HepG2 (cell line): ENCODE results near the gene RAB30. TPM values are rescaled to one million over a fixed set of nuclear protein-coding genes. Genes with fewer than 3 reads are reported as not detected.

Experiments used
- ARNT ChIP-seq: fragments of 450-650 bp; IDR thresholded peaks from 2 replicates; pipeline ENCODE4 v1.6.1; 2017
- DR1 ChIP-seq: sonication (generic); formaldehyde crosslinking; IDR thresholded peaks from 2 replicates; pipeline ENCODE4 v1.8.0; 2021; ENCODE audit warnings: mild to moderate bottlenecking, missing genetic modification reagents, inconsistent platforms
- GATA4 ChIP-seq: sonication (generic); IDR thresholded peaks from 2 replicates; pipeline ENCODE4 v1.6.1; 2016; ENCODE audit warnings: antibody characterized with exemption, low read depth, borderline replicate concordance
- KAT7 ChIP-seq: IDR thresholded peaks from 2 replicates; pipeline ENCODE4 v1.6.1; 2018; ENCODE audit warnings: borderline replicate concordance, missing compliant biosample characterization
- KLF16 ChIP-seq, 2 experiments: sonication (generic) in 1 of 2; formaldehyde crosslinking in 1 of 2; IDR thresholded peaks; 2 replicates each; pipeline versions ENCODE4 v1.6.1 to v1.8.0; 2016 to 2023; ENCODE audit warnings: missing genetic modification reagents in 2 of 2, missing compliant biosample characterization in 1 of 2
- KLF6 ChIP-seq: IDR thresholded peaks from 2 replicates; pipeline ENCODE4 v1.8.0; 2016; ENCODE audit warnings: missing biosample characterization, missing genetic modification reagents
- KMT2B ChIP-seq: IDR thresholded peaks from 2 replicates; pipeline ENCODE4 v1.6.1; 2016; ENCODE audit warnings: missing genetic modification reagents, missing compliant biosample characterization
- NFE2L2 ChIP-seq: fragments of 150-350 bp; IDR thresholded peaks from 2 replicates; pipeline ENCODE4 v1.6.1; 2014; ENCODE audit warnings: low read length
- SMARCE1 ChIP-seq: fragments of 450-650 bp; IDR thresholded peaks from 2 replicates; pipeline ENCODE4 v1.6.1; 2017; ENCODE audit warnings: borderline replicate concordance
- ZFP1 ChIP-seq: IDR thresholded peaks from 2 replicates; pipeline ENCODE4 v1.6.1; 2016
- ZNF256 ChIP-seq: sonication (generic); formaldehyde crosslinking; conservative IDR thresholded peaks from 2 replicates; pipeline ENCODE4 v1.4.0; 2020; ENCODE audit warnings: missing genetic modification reagents
- ZNF263 ChIP-seq: sonication (generic); formaldehyde crosslinking; IDR thresholded peaks from 2 replicates; pipeline ENCODE4 v1.4.0; 2020; ENCODE audit warnings: missing genetic modification reagents
- ZNF333 ChIP-seq: sonication (generic); formaldehyde crosslinking; IDR thresholded peaks from 2 replicates; pipeline ENCODE4 v1.4.0; 2020; ENCODE audit warnings: mild to moderate bottlenecking, missing genetic modification reagents, borderline replicate concordance
- polyA plus RNA-seq, 8 experiments: library from polyadenylated mRNA; depleted of rRNA in 3 of 8; stranded (reverse) in 7 of 8; unstranded in 1 of 8; fragments of >200 nt; fragmentation: Illumina TruSeq in 4 of 8; extraction: Trizol in 4 of 8; gene quantifications; 2 replicates each; pipeline versions ENCODE4 v1.2.1 to v1.2.3, GENCODE V29; 2011 to 2016; ENCODE audit warnings: low read depth in 4 of 8, missing spikeins in 1 of 8, mixed read lengths in 1 of 8; ENCODE audit not compliant: insufficient read depth in 1 of 8
- total RNA-seq, 5 experiments: library from RNA; depleted of rRNA; stranded (reverse); fragments of >200 nt; fragmentation: Illumina TruSeq; extraction: Trizol; gene quantifications; 2 replicates each; pipeline ENCODE4 v1.2.3, GENCODE V29; 2016; ENCODE audit warnings: low read depth in 1 of 5
- TF ChIP-seq, protein P1 (sequence below), 2 experiments: IDR thresholded peaks; 2 replicates each; pipeline ENCODE4 v1.6.1; 2011 to 2012; ENCODE audit warnings: low read length in 2 of 2, borderline replicate concordance in 1 of 2, low read depth in 1 of 2, mild to moderate bottlenecking in 1 of 2, moderate library complexity in 1 of 2
- TF ChIP-seq, protein P2 (sequence below): sonication (generic); formaldehyde crosslinking; IDR thresholded peaks from 2 replicates; pipeline ENCODE4 v1.8.1; 2022; ENCODE audit warnings: mild to moderate bottlenecking, missing genetic modification reagents
- TF ChIP-seq, protein P3 (sequence below): sonication (generic); IDR thresholded peaks from 2 replicates; pipeline ENCODE4 v1.6.1; 2016; ENCODE audit warnings: low read depth, borderline replicate concordance
- TF ChIP-seq, protein P4 (sequence below): sonication (generic); formaldehyde crosslinking; conservative IDR thresholded peaks from 2 replicates; pipeline ENCODE4 v1.4.0; 2020; ENCODE audit warnings: missing genetic modification reagents
- TF ChIP-seq, protein P5 (sequence below): sonication (generic); formaldehyde crosslinking; IDR thresholded peaks from 2 replicates; pipeline ENCODE4 v1.9.0; 2022; ENCODE audit warnings: low read depth, missing genetic modification reagents
- TF ChIP-seq, protein P6 (sequence below): sonication (generic); formaldehyde crosslinking; IDR thresholded peaks from 2 replicates; pipeline ENCODE4 v1.4.0; 2020; ENCODE audit warnings: missing genetic modification reagents
- TF ChIP-seq, protein P7 (sequence below): sonication (generic); formaldehyde crosslinking; IDR thresholded peaks from 2 replicates; pipeline ENCODE4 v1.5.1; 2020; ENCODE audit warnings: missing genetic modification reagents, mild to moderate bottlenecking, borderline replicate concordance

RAB30 gene
- total and polyA plus RNA-seq, 2 of the 13 experiments (the other 11 are each of a cell fraction or from before 2014, with no cell fraction given): 3.7 to 5.0 TPM

DNA sequence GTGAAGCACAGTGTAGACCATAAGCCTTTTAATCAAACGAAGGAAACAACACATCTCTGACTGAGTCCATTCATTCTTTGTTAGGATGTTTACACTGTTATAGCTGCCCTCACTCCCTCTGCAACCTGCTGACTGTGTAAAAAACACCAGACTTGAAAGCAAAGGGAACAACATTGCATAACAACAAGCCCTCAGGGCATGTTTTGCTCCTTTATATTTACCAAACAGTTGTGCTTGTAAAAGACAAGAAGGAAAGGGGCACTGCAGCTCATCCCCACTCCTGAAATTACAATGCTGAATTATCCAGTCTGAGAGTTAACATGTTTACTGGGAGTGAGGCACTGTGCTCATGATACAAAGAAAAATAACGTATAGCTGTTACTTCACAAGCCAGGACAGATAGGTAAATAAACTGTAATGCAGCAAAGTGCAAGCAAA lies 46.4 kb downstream of the RAB30 start (continued):
- TF ChIP-seq KAT7 (0 out of 2 replicates have a peak, but pooled peaks have one; percentile 40), KLF6 (CRISPR knock-in tag) (no peak), SMARCE1 (no peak), ZNF256 (CRISPR knock-in tag) (no peak), KMT2B (CRISPR knock-in tag) (no peak), GATA4 (no peak), KLF16 (CRISPR knock-in tag; IDR thresholded peaks at IDR 0.05) (peak in 1 of 2 experiments; percentile 47; a peak in 1 of 4 replicates), ZNF263 (CRISPR knock-in tag) (no peak), ZNF333 (CRISPR knock-in tag) (no peak), ARNT (no peak), ZFP1 (no peak), DR1 (CRISPR knock-in tag) (no peak), NFE2L2 (no peak)
- TF ChIP-seq, protein P1, sequence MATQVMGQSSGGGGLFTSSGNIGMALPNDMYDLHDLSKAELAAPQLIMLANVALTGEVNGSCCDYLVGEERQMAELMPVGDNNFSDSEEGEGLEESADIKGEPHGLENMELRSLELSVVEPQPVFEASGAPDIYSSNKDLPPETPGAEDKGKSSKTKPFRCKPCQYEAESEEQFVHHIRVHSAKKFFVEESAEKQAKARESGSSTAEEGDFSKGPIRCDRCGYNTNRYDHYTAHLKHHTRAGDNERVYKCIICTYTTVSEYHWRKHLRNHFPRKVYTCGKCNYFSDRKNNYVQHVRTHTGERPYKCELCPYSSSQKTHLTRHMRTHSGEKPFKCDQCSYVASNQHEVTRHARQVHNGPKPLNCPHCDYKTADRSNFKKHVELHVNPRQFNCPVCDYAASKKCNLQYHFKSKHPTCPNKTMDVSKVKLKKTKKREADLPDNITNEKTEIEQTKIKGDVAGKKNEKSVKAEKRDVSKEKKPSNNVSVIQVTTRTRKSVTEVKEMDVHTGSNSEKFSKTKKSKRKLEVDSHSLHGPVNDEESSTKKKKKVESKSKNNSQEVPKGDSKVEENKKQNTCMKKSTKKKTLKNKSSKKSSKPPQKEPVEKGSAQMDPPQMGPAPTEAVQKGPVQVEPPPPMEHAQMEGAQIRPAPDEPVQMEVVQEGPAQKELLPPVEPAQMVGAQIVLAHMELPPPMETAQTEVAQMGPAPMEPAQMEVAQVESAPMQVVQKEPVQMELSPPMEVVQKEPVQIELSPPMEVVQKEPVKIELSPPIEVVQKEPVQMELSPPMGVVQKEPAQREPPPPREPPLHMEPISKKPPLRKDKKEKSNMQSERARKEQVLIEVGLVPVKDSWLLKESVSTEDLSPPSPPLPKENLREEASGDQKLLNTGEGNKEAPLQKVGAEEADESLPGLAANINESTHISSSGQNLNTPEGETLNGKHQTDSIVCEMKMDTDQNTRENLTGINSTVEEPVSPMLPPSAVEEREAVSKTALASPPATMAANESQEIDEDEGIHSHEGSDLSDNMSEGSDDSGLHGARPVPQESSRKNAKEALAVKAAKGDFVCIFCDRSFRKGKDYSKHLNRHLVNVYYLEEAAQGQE (IDR thresholded peaks at IDR 0.05; ENCODE audit: borderline replicate concordance in 1 of 2, low read depth in 1 of 2, low read length in 2 of 2): no peak
- TF ChIP-seq, protein P2, sequence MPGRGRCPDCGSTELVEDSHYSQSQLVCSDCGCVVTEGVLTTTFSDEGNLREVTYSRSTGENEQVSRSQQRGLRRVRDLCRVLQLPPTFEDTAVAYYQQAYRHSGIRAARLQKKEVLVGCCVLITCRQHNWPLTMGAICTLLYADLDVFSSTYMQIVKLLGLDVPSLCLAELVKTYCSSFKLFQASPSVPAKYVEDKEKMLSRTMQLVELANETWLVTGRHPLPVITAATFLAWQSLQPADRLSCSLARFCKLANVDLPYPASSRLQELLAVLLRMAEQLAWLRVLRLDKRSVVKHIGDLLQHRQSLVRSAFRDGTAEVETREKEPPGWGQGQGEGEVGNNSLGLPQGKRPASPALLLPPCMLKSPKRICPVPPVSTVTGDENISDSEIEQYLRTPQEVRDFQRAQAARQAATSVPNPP (CRISPR knock-in tag): no peak
- TF ChIP-seq, protein P3, sequence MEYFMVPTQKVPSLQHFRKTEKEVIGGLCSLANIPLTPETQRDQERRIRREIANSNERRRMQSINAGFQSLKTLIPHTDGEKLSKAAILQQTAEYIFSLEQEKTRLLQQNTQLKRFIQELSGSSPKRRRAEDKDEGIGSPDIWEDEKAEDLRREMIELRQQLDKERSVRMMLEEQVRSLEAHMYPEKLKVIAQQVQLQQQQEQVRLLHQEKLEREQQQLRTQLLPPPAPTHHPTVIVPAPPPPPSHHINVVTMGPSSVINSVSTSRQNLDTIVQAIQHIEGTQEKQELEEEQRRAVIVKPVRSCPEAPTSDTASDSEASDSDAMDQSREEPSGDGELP: 0 out of 2 replicates have a peak, but pooled peaks have one; percentile 35
- TF ChIP-seq, protein P4, sequence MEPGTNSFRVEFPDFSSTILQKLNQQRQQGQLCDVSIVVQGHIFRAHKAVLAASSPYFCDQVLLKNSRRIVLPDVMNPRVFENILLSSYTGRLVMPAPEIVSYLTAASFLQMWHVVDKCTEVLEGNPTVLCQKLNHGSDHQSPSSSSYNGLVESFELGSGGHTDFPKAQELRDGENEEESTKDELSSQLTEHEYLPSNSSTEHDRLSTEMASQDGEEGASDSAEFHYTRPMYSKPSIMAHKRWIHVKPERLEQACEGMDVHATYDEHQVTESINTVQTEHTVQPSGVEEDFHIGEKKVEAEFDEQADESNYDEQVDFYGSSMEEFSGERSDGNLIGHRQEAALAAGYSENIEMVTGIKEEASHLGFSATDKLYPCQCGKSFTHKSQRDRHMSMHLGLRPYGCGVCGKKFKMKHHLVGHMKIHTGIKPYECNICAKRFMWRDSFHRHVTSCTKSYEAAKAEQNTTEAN (CRISPR knock-in tag): no peak
- TF ChIP-seq, protein P5, sequence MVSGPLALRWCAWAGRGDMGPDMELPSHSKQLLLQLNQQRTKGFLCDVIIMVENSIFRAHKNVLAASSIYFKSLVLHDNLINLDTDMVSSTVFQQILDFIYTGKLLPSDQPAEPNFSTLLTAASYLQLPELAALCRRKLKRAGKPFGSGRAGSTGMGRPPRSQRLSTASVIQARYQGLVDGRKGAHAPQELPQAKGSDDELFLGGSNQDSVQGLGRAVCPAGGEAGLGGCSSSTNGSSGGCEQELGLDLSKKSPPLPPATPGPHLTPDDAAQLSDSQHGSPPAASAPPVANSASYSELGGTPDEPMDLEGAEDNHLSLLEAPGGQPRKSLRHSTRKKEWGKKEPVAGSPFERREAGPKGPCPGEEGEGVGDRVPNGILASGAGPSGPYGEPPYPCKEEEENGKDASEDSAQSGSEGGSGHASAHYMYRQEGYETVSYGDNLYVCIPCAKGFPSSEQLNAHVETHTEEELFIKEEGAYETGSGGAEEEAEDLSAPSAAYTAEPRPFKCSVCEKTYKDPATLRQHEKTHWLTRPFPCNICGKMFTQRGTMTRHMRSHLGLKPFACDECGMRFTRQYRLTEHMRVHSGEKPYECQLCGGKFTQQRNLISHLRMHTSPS (CRISPR knock-in tag): no peak
- TF ChIP-seq, protein P6, sequence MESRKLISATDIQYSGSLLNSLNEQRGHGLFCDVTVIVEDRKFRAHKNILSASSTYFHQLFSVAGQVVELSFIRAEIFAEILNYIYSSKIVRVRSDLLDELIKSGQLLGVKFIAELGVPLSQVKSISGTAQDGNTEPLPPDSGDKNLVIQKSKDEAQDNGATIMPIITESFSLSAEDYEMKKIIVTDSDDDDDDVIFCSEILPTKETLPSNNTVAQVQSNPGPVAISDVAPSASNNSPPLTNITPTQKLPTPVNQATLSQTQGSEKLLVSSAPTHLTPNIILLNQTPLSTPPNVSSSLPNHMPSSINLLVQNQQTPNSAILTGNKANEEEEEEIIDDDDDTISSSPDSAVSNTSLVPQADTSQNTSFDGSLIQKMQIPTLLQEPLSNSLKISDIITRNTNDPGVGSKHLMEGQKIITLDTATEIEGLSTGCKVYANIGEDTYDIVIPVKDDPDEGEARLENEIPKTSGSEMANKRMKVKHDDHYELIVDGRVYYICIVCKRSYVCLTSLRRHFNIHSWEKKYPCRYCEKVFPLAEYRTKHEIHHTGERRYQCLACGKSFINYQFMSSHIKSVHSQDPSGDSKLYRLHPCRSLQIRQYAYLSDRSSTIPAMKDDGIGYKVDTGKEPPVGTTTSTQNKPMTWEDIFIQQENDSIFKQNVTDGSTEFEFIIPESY (CRISPR knock-in tag): no peak
- TF ChIP-seq, protein P7, sequence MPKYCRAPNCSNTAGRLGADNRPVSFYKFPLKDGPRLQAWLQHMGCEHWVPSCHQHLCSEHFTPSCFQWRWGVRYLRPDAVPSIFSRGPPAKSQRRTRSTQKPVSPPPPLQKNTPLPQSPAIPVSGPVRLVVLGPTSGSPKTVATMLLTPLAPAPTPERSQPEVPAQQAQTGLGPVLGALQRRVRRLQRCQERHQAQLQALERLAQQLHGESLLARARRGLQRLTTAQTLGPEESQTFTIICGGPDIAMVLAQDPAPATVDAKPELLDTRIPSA (CRISPR knock-in tag): no peak
